Liver (tissue), 9 donors: ENCODE measurements around the gene SLC25A41. TPM values are rescaled to one million over a fixed set of nuclear protein-coding genes. Genes with fewer than 3 reads are reported as not detected.
A peak's percentile ranks its signal among the peaks of the same experiment; 100 is the strongest.

Experiments
- DNase-seq: peaks from one replicate; pipeline ENCODE4 v3.0.0-alpha.2; 2017; ENCODE audit warnings: low spot score
- H3K27ac ChIP-seq, 2 donors: one replicate each; pipeline ENCODE4 v1.7.0; 2013; ENCODE audit warnings: inconsistent platforms in 2 of 2, low read length in 2 of 2, control low read depth in 1 of 2, low read depth in 1 of 2, mild to moderate bottlenecking in 1 of 2
- H3K27me3 ChIP-seq, 4 donors: one replicate each; pipeline versions ENCODE4 v1.6.1 to v1.7.0; 2013; ENCODE audit warnings: low read length in 3 of 4, inconsistent platforms in 1 of 4, mild to moderate bottlenecking in 1 of 4, moderate library complexity in 1 of 4; ENCODE audit not compliant: control insufficient read depth in 4 of 4, insufficient read depth in 4 of 4
- H3K36me3 ChIP-seq, 4 donors: one replicate each; pipeline versions ENCODE4 v1.6.1 to v1.7.0; 2013; ENCODE audit warnings: low read length in 3 of 4, mild to moderate bottlenecking in 3 of 4, low read depth in 1 of 4, moderate library complexity in 1 of 4; ENCODE audit not compliant: control insufficient read depth in 4 of 4, insufficient read depth in 3 of 4
- H3K4me1 ChIP-seq, 4 donors: one replicate each; pipeline versions ENCODE4 v1.6.1 to v1.7.0; 2013; ENCODE audit warnings: low read length in 3 of 4, mild to moderate bottlenecking in 3 of 4, moderate library complexity in 1 of 4; ENCODE audit not compliant: control insufficient read depth in 4 of 4, insufficient read depth in 4 of 4
- H3K4me3 ChIP-seq, 3 donors: one replicate each; pipeline versions ENCODE4 v1.6.1 to v1.7.0; 2013; ENCODE audit warnings: low read length in 3 of 3, control low read depth in 1 of 3, low read depth in 1 of 3, mild to moderate bottlenecking in 1 of 3
- H3K9ac ChIP-seq, 2 donors: one replicate each; pipeline ENCODE4 v1.7.0; 2013; ENCODE audit warnings: low read length in 2 of 2, mild to moderate bottlenecking in 2 of 2, moderate library complexity in 2 of 2, control low read depth in 1 of 2, low read depth in 1 of 2
- H3K9me3 ChIP-seq, 4 donors: one replicate each; pipeline versions ENCODE4 v1.6.1 to v1.7.0; 2013; ENCODE audit warnings: low read length in 3 of 4; ENCODE audit not compliant: control insufficient read depth in 4 of 4
- ATF3 ChIP-seq: IDR thresholded peaks from 2 replicates; pipeline ENCODE4 v1.6.1; 2016; ENCODE audit warnings: antibody characterized with exemption
- CTCF ChIP-seq: fragments of 150-350 bp; IDR thresholded peaks from 2 replicates; pipeline ENCODE4 v1.5.1; 2017; ENCODE audit warnings: improper control_type of control experiment, low read depth, low read length; ENCODE audit not compliant: missing input control
- EGR1 ChIP-seq, 2 donors: IDR thresholded peaks; 2 replicates each; pipeline ENCODE4 v1.6.1; 2016 to 2018; ENCODE audit warnings: antibody characterized with exemption in 2 of 2, low read depth in 2 of 2
- FOXA1 ChIP-seq: IDR thresholded peaks from 2 replicates; pipeline ENCODE4 v1.6.1; 2016; ENCODE audit warnings: antibody characterized with exemption
- FOXA2 ChIP-seq: IDR thresholded peaks from 2 replicates; pipeline ENCODE4 v1.6.1; 2016; ENCODE audit warnings: antibody characterized with exemption
- GABPA ChIP-seq, 2 donors: IDR thresholded peaks in 1 of 2; conservative IDR thresholded peaks in 1 of 2; 2 replicates each; pipeline ENCODE4 v1.6.1; 2016; ENCODE audit warnings: antibody characterized with exemption in 2 of 2, mild to moderate bottlenecking in 1 of 2, moderate library complexity in 1 of 2
- HNF4G ChIP-seq: IDR thresholded peaks from 2 replicates; pipeline ENCODE4 v1.6.1; 2016; ENCODE audit warnings: antibody characterized with exemption
- JUND ChIP-seq, 2 donors: IDR thresholded peaks; 2 replicates each; pipeline ENCODE4 v1.6.1; 2016; ENCODE audit warnings: antibody characterized with exemption in 2 of 2
- MAX ChIP-seq: IDR thresholded peaks from 2 replicates; pipeline ENCODE4 v1.6.1; 2016; ENCODE audit warnings: antibody characterized with exemption
- NR2F2 ChIP-seq: IDR thresholded peaks from 2 replicates; pipeline ENCODE4 v1.6.1; 2016; ENCODE audit warnings: antibody characterized with exemption
- RAD21 ChIP-seq, 2 donors: IDR thresholded peaks; 2 replicates each; pipeline ENCODE4 v1.6.1; 2016; ENCODE audit warnings: antibody characterized with exemption in 2 of 2, mild to moderate bottlenecking in 2 of 2
- REST ChIP-seq: IDR thresholded peaks from 2 replicates; pipeline ENCODE4 v1.6.1; 2016; ENCODE audit warnings: antibody characterized with exemption, mild to moderate bottlenecking
- SP1 ChIP-seq: IDR thresholded peaks from 2 replicates; pipeline ENCODE4 v1.6.1; 2018; ENCODE audit warnings: antibody characterized with exemption, mild to moderate bottlenecking
- TAF1 ChIP-seq: conservative IDR thresholded peaks from 2 replicates; pipeline ENCODE4 v1.6.1; 2016; ENCODE audit warnings: antibody characterized with exemption, mild to moderate bottlenecking
- YY1 ChIP-seq: IDR thresholded peaks from 2 replicates; pipeline ENCODE4 v1.6.1; 2016; ENCODE audit warnings: antibody characterized with exemption, mild to moderate bottlenecking
- ZBTB33 ChIP-seq: IDR thresholded peaks from 2 replicates; pipeline ENCODE4 v1.6.1; 2016; ENCODE audit warnings: antibody characterized with exemption
- WGBS: extraction: QIAGEN DNeasy Blood & Tissue Kit; methylation state at CpG from one replicate; pipeline ENCODE4 v1.1.7; 2013; 5-methylcytosine and 5-hydroxymethylcytosine counted together
- polyA plus RNA-seq, 2 donors: library from polyadenylated mRNA; stranded (reverse) in 1 of 2; unstranded in 1 of 2; fragments of 200-250 nt in 1 of 2; fragments of >200 nt in 1 of 2; fragmentation: Nextera tagmentation in 1 of 2; extraction: Ambion mirVana in 1 of 2; gene quantifications; one replicate each; pipeline versions ENCODE4 v1.2.1 to v1.2.3, GENCODE V29; 2013 to 2015
- total RNA-seq, 2 donors: library from RNA; depleted of rRNA; stranded (reverse); fragments of >200 nt; gene quantifications; one replicate each; pipeline ENCODE4 v1.2.3, GENCODE V29; 2014
- donor health status: healthy.
- donor health status: healthy.
- donor health status: healthy.
- donor health status: healthy.
- donor health status: healthy.

SLC25A41 gene
- total and polyA plus RNA-seq, 4 donors = 0.14 to 0.16 TPM; not detected in 2

- Histone ChIP-seq H3K9ac (no peak overlapping the region), H3K4me3 (no peak overlapping the region), H3K4me1 (peaks cover 0 to 3% (median 0%) of the 10 kb centered on the region in 4 donors), H3K9me3 (no peaks in the 10 kb centered on the region), H3K27me3 (no peaks in the 10 kb centered on the region), H3K27ac (no peak overlapping the region), H3K36me3 (no peaks in the 10 kb centered on the region)
- TF ChIP-seq REST (no peak), FOXA1 (no peak), SP1 (no peak), MAX (no peak), EGR1 (IDR thresholded peaks at IDR 0.05; ENCODE audit: low read depth in 2 of 2) (no peak), HNF4G (no peak), ATF3 (no peak)
- no peak for DNase-seq
- WGBS = 94% methylated on average over 8 of the region's 8 CpGs
These were observed 48.8 kb upstream of the SLC25A41 start for GRCh38 chr19:6482343-6482686.

GRCh38 chr19:6481541-6482342, 48.2 kb upstream of the SLC25A41 start, which contains the start of gene DENND1C:
TSS of gene DENND1C (minus strand) at chr19:6481787. CDS start at chr19:6481695, 92 bp downstream.
- Histone ChIP-seq H3K9ac (peak within 1 kb of the TSS; percentile 17 to 63), H3K4me1 (peaks cover 0 to 7% (median 2%) of the 10 kb centered on the region in 4 donors), H3K9me3 (no peaks in the 10 kb centered on the region), H3K4me3 (peak within 1 kb of the TSS in 2 of 3 donors; percentile 34 to 42), H3K27me3 (no peaks in the 10 kb centered on the region), H3K27ac (peak within 1 kb of the TSS in 1 of 2 donors; percentile 62), H3K36me3 (no peaks in the 10 kb centered on the region)
- DNase-seq = no peak
- peak; percentile 41 for TF ChIP-seq CTCF
- TF ChIP-seq RAD21 (IDR thresholded peaks at IDR 0.05) = peak; percentile 18 to 71
- TF ChIP-seq FOXA1 = no peak
- WGBS = 37% methylated on average over 24 of the region's 24 CpGs

- Histone ChIP-seq H3K36me3 (no peaks in the 10 kb centered on the region), H3K27ac (peak overlapping the region in 1 of 2 donors; percentile 62), H3K4me1 (peaks cover 0 to 15% (median 2%) of the 10 kb centered on the region in 4 donors), H3K4me3 (peak overlapping the region in 2 of 3 donors; percentile 34 to 42), H3K9ac (peak overlapping the region in 1 of 2 donors; percentile 63), H3K27me3 (no peaks in the 10 kb centered on the region), H3K9me3 (no peaks in the 10 kb centered on the region)
- DNase-seq = no peak
- WGBS = 82% methylated on average over 10 of the region's 10 CpGs
- TF ChIP-seq FOXA2 (no peak), ZBTB33 (no peak), JUND (IDR thresholded peaks at IDR 0.05) (no peak), YY1 (no peak), GABPA (IDR thresholded peaks at IDR 0.05 in 1 of 2, conservative IDR thresholded peaks at IDR 0.05 in 1 of 2) (no peak), NR2F2 (no peak), SP1 (no peak), TAF1 (no peak), RAD21 (IDR thresholded peaks at IDR 0.05) (no peak), HNF4G (no peak), EGR1 (IDR thresholded peaks at IDR 0.05; ENCODE audit: low read depth in 2 of 2) (no peak)
These were observed 47.4 kb upstream of the SLC25A41 start for GRCh38 chr19:6480848-6481415.
